OCI-LY3 (cell line): ENCODE measurements around the gene IL18.
"Not testable (repeated sequence)": the region's sequence is repeated elsewhere in the genome, so short reads cannot be mapped to it uniquely, and the experiment has no call there.

Experiments used
- H2AFZ ChIP-seq: fragments of 200-600, 300-600 bp; shearing (Covaris generic); 2 replicates; pipeline ENCODE4 v1.6.0; 2014; ENCODE audit warnings: antibody characterized with exemption, low read depth, low read length
- H3K27ac ChIP-seq: fragments of 200-600, 300-600 bp; sonication (generic); 2 replicates; pipeline ENCODE4 v1.5.1; 2014; ENCODE audit warnings: mild to moderate bottlenecking, low read length, moderate library complexity, mixed read lengths
- H3K27me3 ChIP-seq: fragments of 200-600, 300-600 bp; sonication (generic); 2 replicates; pipeline ENCODE4 v1.6.1; 2014; ENCODE audit warnings: low read depth, low read length, mixed read lengths
- H3K36me3 ChIP-seq: fragments of 200-600, 300-600 bp; sonication (generic); replicated peaks from 2 replicates; pipeline ENCODE3; 2014; ENCODE audit warnings: low read depth, low read length, mixed read lengths
- H3K4me1 ChIP-seq: fragments of 300-600, 200-600 bp; sonication (generic); 2 replicates; pipeline ENCODE4 v1.6.1; 2014; ENCODE audit warnings: low read length, mixed read lengths
- H3K4me2 ChIP-seq: fragments of 200-600, 300-600 bp; sonication (generic); 2 replicates; pipeline ENCODE4 v1.6.1; 2014; ENCODE audit warnings: low read length, mixed read lengths
- H3K4me3 ChIP-seq: fragments of 300-600, 200-600 bp; sonication (generic); 2 replicates; pipeline ENCODE4 v1.5.1; 2014; ENCODE audit warnings: antibody characterized with exemption, mild to moderate bottlenecking, low read length, moderate library complexity
- H3K79me2 ChIP-seq: fragments of 300-600, 200-600 bp; shearing (Covaris generic); 2 replicates; pipeline ENCODE4 v1.6.1; 2014; ENCODE audit warnings: mild to moderate bottlenecking, low read length, mixed read lengths
- H3K9ac ChIP-seq: fragments of 300-600, 200-600 bp; shearing (Covaris generic); 2 replicates; pipeline ENCODE4 v1.6.0; 2014; ENCODE audit warnings: mild to moderate bottlenecking, low read length, moderate library complexity
- H3K9me3 ChIP-seq: fragments of 200-600, 300-600 bp; shearing (Covaris generic); 2 replicates; pipeline ENCODE4 v1.6.1; 2014; ENCODE audit warnings: low read length, mixed read lengths; ENCODE audit not compliant: insufficient read depth
- H4K20me1 ChIP-seq: fragments of 200-600, 300-600 bp; sonication (generic); 2 replicates; pipeline ENCODE4 v1.6.1; 2016; ENCODE audit warnings: low read length, mixed read lengths; ENCODE audit not compliant: insufficient read depth
- CTCF ChIP-seq: fragments of 200-600, 300-600 bp; sonication (generic); IDR thresholded peaks from 2 replicates; pipeline ENCODE4 v1.5.1; 2014; ENCODE audit warnings: antibody characterized with exemption, low read length, low read depth
- EZH2phosphoT487 ChIP-seq: fragments of 200-600 bp; shearing (Covaris generic); IDR thresholded peaks from 2 replicates; pipeline ENCODE4 v1.6.1; 2018; ENCODE audit warnings: antibody characterized with exemption, mixed run types, low read depth

IL18 gene

GRCh38 chr11:112196519-112197087, 32.7 kb upstream of the IL18 start:
- TF ChIP-seq CTCF (no peak), EZH2phosphoT487 (no peak)
- Histone ChIP-seq H3K4me2 (no peak overlapping the region), H3K36me3 (no peaks in the 10 kb centered on the region)

GRCh38 chr11:112195951-112196351, 32.1 kb upstream of the IL18 start:
- H3K9me3 ChIP-seq: no peaks in the 10 kb centered on the region
- 0 out of 2 replicates have a peak, but pooled peaks cover 5% of the 10 kb centered on the region for H3K4me1 ChIP-seq
- H3K4me3 ChIP-seq: no peak overlapping the region
- H3K27ac ChIP-seq: no peak overlapping the region
- H4K20me1 ChIP-seq: no peaks in the 10 kb centered on the region
- no peak overlapping the region for H3K9ac ChIP-seq
- TF ChIP-seq EZH2phosphoT487 (no peak), CTCF (no peak)
- H3K27me3 ChIP-seq: peaks cover 11% of the 10 kb centered on the region; the same call in 1 of the 2 replicates
- no peak overlapping the region for H3K4me2 ChIP-seq
- no peak overlapping the region for H2AFZ ChIP-seq
- H3K79me2 ChIP-seq: no peaks in the 10 kb centered on the region
- H3K36me3 ChIP-seq: no peaks in the 10 kb centered on the region

More at GRCh38 chr11:112196519-112197087, 32.7 kb upstream of the IL18 start:
- H3K9ac ChIP-seq: no peak overlapping the region
- no peaks in the 10 kb centered on the region for H3K9me3 ChIP-seq
- no peak overlapping the region for H3K27ac ChIP-seq
- 0 out of 2 replicates have a peak, but pooled peaks cover 5% of the 10 kb centered on the region for H3K4me1 ChIP-seq
- no peaks in the 10 kb centered on the region for H3K79me2 ChIP-seq
- H4K20me1 ChIP-seq: no peaks in the 10 kb centered on the region
- no peak overlapping the region for H3K4me3 ChIP-seq
- no peak overlapping the region for H2AFZ ChIP-seq
- peaks cover 12% of the 10 kb centered on the region; the same call in 1 of the 2 replicates for H3K27me3 ChIP-seq

- not testable (repeated sequence) for H3K27ac ChIP-seq, H3K9me3 ChIP-seq, H4K20me1 ChIP-seq, H3K4me3 ChIP-seq, H3K4me1 ChIP-seq, H3K4me2 ChIP-seq, H3K9ac ChIP-seq, H3K79me2 ChIP-seq, H3K36me3 ChIP-seq, H2AFZ ChIP-seq
- H3K27me3 ChIP-seq: peaks cover 11% of the 10 kb centered on the region; the same call in 1 of the 2 replicates
Measured at GRCh38 chr11:112195113-112195512, 31.2 kb upstream of the IL18 start.

GRCh38 chr11:112186304-112186703, 22.4 kb upstream of the IL18 start:
- Histone ChIP-seq H3K36me3 (no peaks in the 10 kb centered on the region), H3K9ac (no peak overlapping the region)

More at GRCh38 chr11:112186304-112186703, 22.4 kb upstream of the IL18 start:
- H3K79me2 ChIP-seq: no peaks in the 10 kb centered on the region
- no peak overlapping the region for H3K4me3 ChIP-seq
- no peaks in the 10 kb centered on the region for H3K9me3 ChIP-seq
- H3K4me1 ChIP-seq: peaks cover 2% of the 10 kb centered on the region; the same call in 1 of the 2 replicates
- H3K27ac ChIP-seq: no peak overlapping the region
- H3K4me2 ChIP-seq: no peak overlapping the region
- TF ChIP-seq CTCF (no peak), EZH2phosphoT487 (no peak)
- no peak overlapping the region for H2AFZ ChIP-seq
- no peaks in the 10 kb centered on the region for H4K20me1 ChIP-seq
- no peaks in the 10 kb centered on the region for H3K27me3 ChIP-seq
